ENCODE data around the gene SMIM38. TPM values are rescaled to one million over a fixed set of nuclear protein-coding genes. Genes with fewer than 3 reads are reported as not detected.

SMIM38 gene
- polyA plus RNA-seq: 0.30 TPM
- long read RNA-seq, donor 1: 0 reads
- long read RNA-seq, donor 2: 0 reads
- long read RNA-seq, donor 3: 0 reads
- long read RNA-seq, donor 4: 0 reads
- long read RNA-seq, donor 5: 0 reads
- long read RNA-seq, donor 6: 0 reads
- long read RNA-seq, donor 7: 0 reads
- long read RNA-seq, donor 8: 0 reads
- long read RNA-seq, donor 9: 0 reads
- long read RNA-seq, donor 10: 0 reads
- long read RNA-seq, donor 11: 0 reads

GRCh38 chr11:69155302-69156234, at the start of gene SMIM38:
Gene SMIM38, plus strand, starts transcription at chr11:69155935. Its CDS starts 1,912 bp downstream, at chr11:69157847.
- H3K4me1 ChIP-seq (ENCODE audit: control insufficient read depth, insufficient read depth, low read length): peaks cover 13% of the 10 kb centered on the region
- H3K4me3 ChIP-seq (ENCODE audit: low read length): no peak within 1 kb of the TSS
- no CpG with 5 or more reads among the region's 32 CpGs for WGBS (ENCODE audit: insufficient coverage, low lambda C conversion rate)
- H3K9me3 ChIP-seq (ENCODE audit: control insufficient read depth, low read depth, low read length): no peaks in the 10 kb centered on the region
- H3K27ac ChIP-seq (ENCODE audit: low read length): peak within 1 kb of the TSS; percentile 56
- no peak for DNase-seq
- no peaks in the 10 kb centered on the region for H3K36me3 ChIP-seq (ENCODE audit: control insufficient read depth, insufficient read depth, low read length)
- no peaks in the 10 kb centered on the region for H3K27me3 ChIP-seq (ENCODE audit: control insufficient read depth, insufficient read depth, low read length)

- Histone ChIP-seq H3K4me3 (ENCODE audit: low read length) (no peak overlapping the region), H3K36me3 (ENCODE audit: control insufficient read depth, insufficient read depth, low read length) (no peaks in the 10 kb centered on the region), H3K9me3 (ENCODE audit: control insufficient read depth, low read depth, low read length) (peaks cover 7% of the 10 kb centered on the region), H3K27me3 (ENCODE audit: control insufficient read depth, insufficient read depth, low read length) (no peaks in the 10 kb centered on the region), H3K27ac (ENCODE audit: low read length) (no peak overlapping the region), H3K4me1 (ENCODE audit: control insufficient read depth, insufficient read depth, low read length) (no peaks in the 10 kb centered on the region)
- 90% methylated on average over 2 of the region's 23 CpGs for WGBS (ENCODE audit: insufficient coverage, low lambda C conversion rate)
- DNase-seq: no peak
These were observed 49.5 kb upstream of the SMIM38 start for GRCh38 chr11:69106031-69106811.

DNA sequence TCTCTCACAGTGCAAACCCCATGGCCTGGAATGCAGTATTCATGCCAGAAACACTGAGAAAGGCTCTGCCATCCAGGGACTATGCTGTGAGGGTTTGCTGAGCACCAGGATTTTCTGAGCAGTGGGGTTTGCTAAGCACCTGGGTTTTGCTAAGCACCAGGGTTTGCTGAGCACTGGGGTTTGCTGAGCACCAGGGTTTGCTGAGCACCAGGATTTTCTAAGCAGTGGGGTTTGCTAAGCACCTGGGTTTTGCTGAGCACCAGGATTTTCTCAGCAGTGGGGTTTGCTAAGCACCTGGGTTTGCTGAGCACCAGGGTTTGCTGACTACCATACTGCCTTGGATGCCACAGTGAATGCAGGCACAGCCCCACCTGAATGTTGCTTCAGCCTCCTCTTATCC, 48.3 kb upstream of the SMIM38 start:
- Histone ChIP-seq H3K27me3 (ENCODE audit: control insufficient read depth, insufficient read depth, low read length) (no peaks in the 10 kb centered on the region), H3K9me3 (ENCODE audit: control insufficient read depth, low read depth, low read length) (peaks cover 7% of the 10 kb centered on the region), H3K27ac (ENCODE audit: low read length) (no peak overlapping the region), H3K4me1 (ENCODE audit: control insufficient read depth, insufficient read depth, low read length) (no peaks in the 10 kb centered on the region), H3K36me3 (ENCODE audit: control insufficient read depth, insufficient read depth, low read length) (no peaks in the 10 kb centered on the region), H3K4me3 (ENCODE audit: low read length) (no peak overlapping the region)
- DNase-seq: no peak

DNA sequence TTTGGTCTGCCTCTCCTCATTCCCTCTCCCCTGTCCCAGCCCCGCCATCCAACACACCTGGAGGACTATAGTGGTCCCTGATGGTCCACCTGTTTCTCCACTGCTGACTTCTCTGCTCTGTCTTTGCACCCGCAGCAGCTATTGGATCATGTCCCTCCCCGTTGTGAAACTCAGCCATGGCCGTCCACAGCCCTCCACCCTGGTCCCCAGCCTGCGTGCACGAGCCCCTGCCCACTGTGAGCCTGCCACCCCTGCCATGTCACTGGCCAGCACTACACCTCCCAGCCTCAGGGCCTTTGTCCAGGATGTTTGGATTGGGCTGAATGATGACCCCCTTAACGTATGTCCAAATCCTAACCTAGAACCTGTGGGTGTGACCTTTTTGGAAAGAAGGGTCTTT, 47.7 kb upstream of the SMIM38 start:
- Histone ChIP-seq H3K27me3 (ENCODE audit: control insufficient read depth, insufficient read depth, low read length) (no peaks in the 10 kb centered on the region), H3K4me1 (ENCODE audit: control insufficient read depth, insufficient read depth, low read length) (no peaks in the 10 kb centered on the region), H3K27ac (ENCODE audit: low read length) (no peak overlapping the region), H3K4me3 (ENCODE audit: low read length) (no peak overlapping the region), H3K9me3 (ENCODE audit: control insufficient read depth, low read depth, low read length) (peaks cover 7% of the 10 kb centered on the region), H3K36me3 (ENCODE audit: control insufficient read depth, insufficient read depth, low read length) (no peaks in the 10 kb centered on the region)
- no peak for DNase-seq
- WGBS (ENCODE audit: insufficient coverage, low lambda C conversion rate): no CpG with 5 or more reads among the region's 7 CpGs

- H3K4me3 ChIP-seq (ENCODE audit: low read length): no peak overlapping the region
- no peak for DNase-seq
- WGBS (ENCODE audit: insufficient coverage, low lambda C conversion rate): no CpG with 5 or more reads among the region's 5 CpGs
- H3K36me3 ChIP-seq (ENCODE audit: control insufficient read depth, insufficient read depth, low read length): no peaks in the 10 kb centered on the region
- H3K9me3 ChIP-seq (ENCODE audit: control insufficient read depth, low read depth, low read length): peaks cover 7% of the 10 kb centered on the region
- H3K4me1 ChIP-seq (ENCODE audit: control insufficient read depth, insufficient read depth, low read length): no peaks in the 10 kb centered on the region
- no peaks in the 10 kb centered on the region for H3K27me3 ChIP-seq (ENCODE audit: control insufficient read depth, insufficient read depth, low read length)
- no peak overlapping the region for H3K27ac ChIP-seq (ENCODE audit: low read length)
These were observed 47.2 kb upstream of the SMIM38 start for GRCh38 chr11:69108559-69108958.

DNA sequence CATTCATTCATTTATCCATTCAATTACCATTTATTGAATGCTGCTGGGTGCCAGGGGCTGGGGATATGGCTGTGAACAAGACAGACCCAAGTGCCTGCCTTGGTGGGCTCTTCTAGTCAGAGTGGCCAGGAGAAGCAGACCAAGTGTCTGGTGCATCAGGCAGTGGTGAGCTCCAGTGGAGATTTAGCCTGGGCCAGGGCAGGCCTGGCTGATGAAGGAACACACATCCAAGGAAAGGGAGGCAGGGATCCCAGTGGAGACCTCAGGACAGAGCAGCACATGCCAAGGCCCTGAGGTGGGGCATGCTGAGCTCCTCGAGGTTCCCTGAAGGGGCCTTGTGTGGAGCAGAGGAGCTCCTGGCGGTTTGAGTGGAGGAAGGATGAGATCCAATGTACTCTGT, 46.6 kb upstream of the SMIM38 start:
- DNase-seq: no peak
- no CpG with 5 or more reads among the region's 2 CpGs for WGBS (ENCODE audit: insufficient coverage, low lambda C conversion rate)
- Histone ChIP-seq H3K27me3 (ENCODE audit: control insufficient read depth, insufficient read depth, low read length) (no peaks in the 10 kb centered on the region), H3K9me3 (ENCODE audit: control insufficient read depth, low read depth, low read length) (peaks cover 7% of the 10 kb centered on the region), H3K36me3 (ENCODE audit: control insufficient read depth, insufficient read depth, low read length) (no peaks in the 10 kb centered on the region), H3K4me1 (ENCODE audit: control insufficient read depth, insufficient read depth, low read length) (no peaks in the 10 kb centered on the region), H3K4me3 (ENCODE audit: low read length) (no peak overlapping the region), H3K27ac (ENCODE audit: low read length) (no peak overlapping the region)

GRCh38 chr11:69110451-69110850, 45.3 kb upstream of the SMIM38 start:
- peaks cover 7% of the 10 kb centered on the region for H3K9me3 ChIP-seq (ENCODE audit: control insufficient read depth, low read depth, low read length)
- H3K4me1 ChIP-seq (ENCODE audit: control insufficient read depth, insufficient read depth, low read length): peaks cover 3% of the 10 kb centered on the region
- H3K36me3 ChIP-seq (ENCODE audit: control insufficient read depth, insufficient read depth, low read length): no peaks in the 10 kb centered on the region
- no peak for DNase-seq
- no peak overlapping the region for H3K4me3 ChIP-seq (ENCODE audit: low read length)
- 89% methylated on average over 6 of the region's 6 CpGs for WGBS (ENCODE audit: insufficient coverage, low lambda C conversion rate)
- H3K27ac ChIP-seq (ENCODE audit: low read length): no peak overlapping the region
- no peaks in the 10 kb centered on the region for H3K27me3 ChIP-seq (ENCODE audit: control insufficient read depth, insufficient read depth, low read length)

GRCh38 chr11:69111624-69112542, 43.9 kb upstream of the SMIM38 start:
- Histone ChIP-seq H3K9me3 (ENCODE audit: control insufficient read depth, low read depth, low read length) (peaks cover 7% of the 10 kb centered on the region), H3K36me3 (ENCODE audit: control insufficient read depth, insufficient read depth, low read length) (no peaks in the 10 kb centered on the region), H3K4me1 (ENCODE audit: control insufficient read depth, insufficient read depth, low read length) (peaks cover 5% of the 10 kb centered on the region), H3K27ac (ENCODE audit: low read length) (no peak overlapping the region), H3K4me3 (ENCODE audit: low read length) (no peak overlapping the region), H3K27me3 (ENCODE audit: control insufficient read depth, insufficient read depth, low read length) (no peaks in the 10 kb centered on the region)
- 80% methylated on average over 1 of the region's 20 CpGs for WGBS (ENCODE audit: insufficient coverage, low lambda C conversion rate)
- DNase-seq: no peak

GRCh38 chr11:69113226-69113625, 42.5 kb upstream of the SMIM38 start:
- Histone ChIP-seq H3K36me3 (ENCODE audit: control insufficient read depth, insufficient read depth, low read length) (no peaks in the 10 kb centered on the region), H3K4me1 (ENCODE audit: control insufficient read depth, insufficient read depth, low read length) (peaks cover 5% of the 10 kb centered on the region), H3K27me3 (ENCODE audit: control insufficient read depth, insufficient read depth, low read length) (no peaks in the 10 kb centered on the region), H3K9me3 (ENCODE audit: control insufficient read depth, low read depth, low read length) (peaks cover 7% of the 10 kb centered on the region), H3K27ac (ENCODE audit: low read length) (no peak overlapping the region), H3K4me3 (ENCODE audit: low read length) (no peak overlapping the region)
- WGBS (ENCODE audit: insufficient coverage, low lambda C conversion rate): 80% methylated on average over 1 of the region's 10 CpGs
- DNase-seq: no peak

Data from large intestine (tissue), 12 donors.